Peyer's patch (tissue), 4 donors: ENCODE results near the gene LGALS12.
"Not testable (repeated sequence)": the region's sequence is repeated elsewhere in the genome, so short reads cannot be mapped to it uniquely, and the experiment has no call there.

Experiments
- POLR2A ChIP-seq, 2 donors: fragments of 450-650 bp; IDR thresholded peaks; one replicate each; pipeline ENCODE4 v1.5.1; 2017; ENCODE audit warnings: antibody characterized with exemption in 2 of 2, mild to moderate bottlenecking in 2 of 2, moderate library complexity in 2 of 2
- TF ChIP-seq, protein P1 (sequence below), 6 experiments: fragments of 450-650 bp in 4 of 6; fragments of 200-600 bp in 2 of 6; sonication (generic) in 1 of 6; IDR thresholded peaks; one replicate each; pipeline ENCODE4 v1.5.1; 2017 to 2019; ENCODE audit warnings: antibody characterized with exemption in 6 of 6, mild to moderate bottlenecking in 3 of 6, moderate library complexity in 1 of 6

DNA sequence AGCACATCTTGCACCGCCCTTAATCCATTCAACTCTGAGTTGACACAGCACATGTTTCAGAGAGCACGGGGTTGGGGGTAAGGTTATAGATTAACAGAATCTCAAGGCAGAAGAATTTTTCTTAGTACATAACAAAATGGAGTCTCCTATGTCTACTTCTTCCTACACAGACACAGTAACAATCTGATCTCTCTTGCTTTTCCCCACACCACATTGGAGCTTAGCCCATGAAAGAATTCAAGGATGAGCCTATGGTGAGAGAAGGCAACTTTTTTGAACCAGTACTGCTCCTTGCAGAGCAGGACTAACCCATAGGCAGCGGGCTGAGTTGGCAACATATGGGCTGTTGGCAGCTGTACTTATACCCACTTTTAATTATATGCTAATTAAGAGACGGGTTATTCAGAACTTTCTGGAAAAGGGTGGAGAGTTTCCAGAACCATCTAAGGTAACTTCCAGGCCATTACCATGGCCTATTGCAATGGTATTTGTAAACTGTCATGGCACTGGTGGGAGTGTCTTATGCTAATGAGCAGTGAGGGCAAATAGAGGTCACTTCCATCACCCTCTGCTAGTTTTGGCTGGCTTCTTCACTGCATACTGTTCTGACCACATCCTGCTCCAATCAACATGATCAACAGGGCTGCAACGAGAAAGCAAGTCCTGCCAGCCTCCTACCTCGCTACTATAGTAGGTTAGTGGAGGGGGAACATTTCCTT is 25.3 kb downstream of the LGALS12 start:
- TF ChIP-seq, protein P1, sequence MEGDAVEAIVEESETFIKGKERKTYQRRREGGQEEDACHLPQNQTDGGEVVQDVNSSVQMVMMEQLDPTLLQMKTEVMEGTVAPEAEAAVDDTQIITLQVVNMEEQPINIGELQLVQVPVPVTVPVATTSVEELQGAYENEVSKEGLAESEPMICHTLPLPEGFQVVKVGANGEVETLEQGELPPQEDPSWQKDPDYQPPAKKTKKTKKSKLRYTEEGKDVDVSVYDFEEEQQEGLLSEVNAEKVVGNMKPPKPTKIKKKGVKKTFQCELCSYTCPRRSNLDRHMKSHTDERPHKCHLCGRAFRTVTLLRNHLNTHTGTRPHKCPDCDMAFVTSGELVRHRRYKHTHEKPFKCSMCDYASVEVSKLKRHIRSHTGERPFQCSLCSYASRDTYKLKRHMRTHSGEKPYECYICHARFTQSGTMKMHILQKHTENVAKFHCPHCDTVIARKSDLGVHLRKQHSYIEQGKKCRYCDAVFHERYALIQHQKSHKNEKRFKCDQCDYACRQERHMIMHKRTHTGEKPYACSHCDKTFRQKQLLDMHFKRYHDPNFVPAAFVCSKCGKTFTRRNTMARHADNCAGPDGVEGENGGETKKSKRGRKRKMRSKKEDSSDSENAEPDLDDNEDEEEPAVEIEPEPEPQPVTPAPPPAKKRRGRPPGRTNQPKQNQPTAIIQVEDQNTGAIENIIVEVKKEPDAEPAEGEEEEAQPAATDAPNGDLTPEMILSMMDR (IDR thresholded peaks at IDR 0.05): not testable (repeated sequence)
- not testable (repeated sequence) for TF ChIP-seq POLR2A (IDR thresholded peaks at IDR 0.05)
